Placental epithelial cell (primary cell): Measurements from ENCODE around the gene PSMB4. TPM values are rescaled to one million over a fixed set of nuclear protein-coding genes. Genes with fewer than 3 reads are reported as not detected.

Experiments used
- small RNA-seq: library from RNA; depleted of rRNA; stranded (forward); fragments of <200 nt; gene quantifications from one replicate; pipeline ENCODE3, GENCODE V24; 2012
- total RNA-seq: library from RNA; depleted of rRNA; stranded (reverse); fragments of >200 nt; gene quantifications from 2 replicates; pipeline ENCODE4 v1.2.3, GENCODE V29; 2012

PSMB4 gene
- total RNA-seq: 315 and 439 TPM in 2 replicates

DNA sequence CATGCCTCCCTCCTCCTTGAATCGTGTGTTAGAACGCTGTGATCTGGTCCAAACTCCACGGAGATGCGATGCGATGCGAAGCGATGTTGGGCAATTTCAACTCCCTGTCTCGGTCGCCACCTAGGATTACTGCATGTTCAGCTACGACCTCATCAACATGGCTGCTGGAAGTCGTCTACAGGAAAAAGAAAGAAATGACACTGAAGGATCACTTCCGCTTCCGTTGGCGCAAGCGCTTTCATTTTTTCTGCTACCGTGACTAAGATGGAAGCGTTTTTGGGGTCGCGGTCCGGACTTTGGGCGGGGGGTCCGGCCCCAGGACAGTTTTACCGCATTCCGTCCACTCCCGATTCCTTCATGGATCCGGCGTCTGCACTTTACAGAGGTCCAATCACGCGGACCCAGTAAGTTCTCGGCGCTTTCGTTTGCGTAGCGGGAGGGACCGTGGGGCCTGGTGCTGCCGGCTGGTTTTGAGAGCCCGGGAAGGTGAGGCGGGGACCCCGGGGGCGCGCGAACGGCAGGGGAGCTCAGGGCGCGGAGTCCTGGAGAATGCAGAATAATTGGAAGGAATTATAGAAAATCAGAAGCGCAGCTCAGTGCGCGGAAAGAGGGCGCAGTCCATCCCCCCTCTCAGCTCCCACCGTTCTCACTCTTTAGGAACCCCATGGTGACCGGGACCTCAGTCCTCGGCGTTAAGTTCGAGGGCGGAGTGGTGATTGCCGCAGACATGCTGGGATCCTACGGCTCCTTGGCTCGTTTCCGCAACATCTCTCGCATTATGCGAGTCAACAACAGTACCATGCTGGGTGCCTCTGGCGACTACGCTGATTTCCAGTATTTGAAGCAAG, at the start of gene PSMB4:
TSS of gene PSMB4 (plus strand) at position 250 of the 848 bp plus-strand sequence. CDS start at position 265, 15 bp downstream.

GRCh38 chr1:151372058-151372934, 27.1 kb upstream of the PSMB4 start, which contains the start of gene SELENBP1:
Gene SELENBP1, minus strand, starts transcription at chr1:151372705. Its CDS starts 64 bp downstream, at chr1:151372641.

Small RNAs within 50 kb of the gene (small RNA-seq; reads per million reads assigned to genes)
- gene RNY4P25: 0.09 reads per million

Other genes starting within 250 kb of the PSMB4 start
- not detected in 2 replicates for gene TNFAIP8L2, start 242.9 kb upstream of the PSMB4 start, total RNA-seq
- 11.0 and 16.1 TPM in 2 replicates for gene LYSMD1, start 233.7 kb upstream of the PSMB4 start, total RNA-seq
- gene SCNM1, start 233.4 kb upstream of the PSMB4 start, total RNA-seq: 29.1 and 41.6 TPM in 2 replicates
- gene TMOD4, start 223.6 kb upstream of the PSMB4 start, total RNA-seq: not detected in 2 replicates
- 40.4 and 51.0 TPM in 2 replicates for gene VPS72, start 209.4 kb upstream of the PSMB4 start, total RNA-seq
- gene PIP5K1A, start 201.0 kb upstream of the PSMB4 start, total RNA-seq: 97.0 and 110 TPM in 2 replicates
- gene PSMD4, start 144.8 kb upstream of the PSMB4 start, total RNA-seq: 173 and 181 TPM in 2 replicates
- gene ZNF687, start 117.3 kb upstream of the PSMB4 start, total RNA-seq: 24.7 and 25.3 TPM in 2 replicates
- 76.3 and 101 TPM in 2 replicates for gene PI4KB, start 72.2 kb upstream of the PSMB4 start, total RNA-seq
- gene RFX5, start 52.3 kb upstream of the PSMB4 start, total RNA-seq: 72.2 and 78.5 TPM in 2 replicates
- 2.0 and 5.9 TPM in 2 replicates for gene SELENBP1, start 26.9 kb upstream of the PSMB4 start, total RNA-seq
- 30.0 and 43.6 TPM in 2 replicates for gene POGZ, start 59.9 kb downstream of the PSMB4 start, total RNA-seq
- 2.0 and 2.7 TPM in 2 replicates for gene CGN, start 111.8 kb downstream of the PSMB4 start, total RNA-seq
- gene TUFT1, start 140.7 kb downstream of the PSMB4 start, total RNA-seq: 40.8 and 125 TPM in 2 replicates
- gene SNX27, start 212.5 kb downstream of the PSMB4 start, total RNA-seq: 19.3 and 23.6 TPM in 2 replicates